HepG2 (cell line): ENCODE data around the gene MYCBPAP. TPM values are rescaled to one million over a fixed set of nuclear protein-coding genes. Genes with fewer than 3 reads are reported as not detected.

ENCODE experiments used
- ARID3A ChIP-seq: IDR thresholded peaks from 2 replicates; pipeline ENCODE4 v1.6.1; 2012; ENCODE audit warnings: low read depth, low read length, improper control_type of control experiment
- CERS6 ChIP-seq: sonication (generic); formaldehyde crosslinking; IDR thresholded peaks from 2 replicates; pipeline ENCODE4 v1.5.0; 2020; ENCODE audit warnings: missing genetic modification reagents
- GMEB2 ChIP-seq: IDR thresholded peaks from 2 replicates; pipeline ENCODE4 v1.6.1; 2016; ENCODE audit warnings: missing biosample characterization, missing genetic modification reagents, low read depth
- HBP1 ChIP-seq: IDR thresholded peaks from 2 replicates; pipeline ENCODE4 v1.6.1; 2016; ENCODE audit warnings: low read depth, control low read depth
- NONO ChIP-seq, 2 experiments: fragments of 450-650 bp in 1 of 2; sonication (generic) in 1 of 2; formaldehyde crosslinking in 1 of 2; IDR thresholded peaks in 1 of 2; conservative IDR thresholded peaks in 1 of 2; 2 replicates each; pipeline versions ENCODE4 v1.6.1 to v1.8.0; 2017 to 2022; ENCODE audit warnings: mild to moderate bottlenecking in 1 of 2, missing genetic modification reagents in 1 of 2, moderate library complexity in 1 of 2
- SNRNP70 ChIP-seq: fragments of 200-400 bp; formaldehyde crosslinking; IDR thresholded peaks from 2 replicates; pipeline ENCODE4 v1.6.1; 2017; ENCODE audit warnings: mild to moderate bottlenecking, low read depth, low read length, moderate library complexity
- SP2 ChIP-seq: sonication (generic); formaldehyde crosslinking; IDR thresholded peaks from 2 replicates; pipeline ENCODE4 v1.5.1; 2020; ENCODE audit warnings: mild to moderate bottlenecking, missing genetic modification reagents
- TBX2 ChIP-seq: sonication (generic); formaldehyde crosslinking; IDR thresholded peaks from 2 replicates; pipeline ENCODE4 v1.5.0; 2020; ENCODE audit warnings: missing genetic modification reagents, mild to moderate bottlenecking, borderline replicate concordance
- YY1 ChIP-seq: IDR thresholded peaks from 2 replicates; pipeline ENCODE4 v1.6.1; 2011; ENCODE audit warnings: low read length, low read depth, moderate library complexity, mild to moderate bottlenecking; ENCODE audit not compliant: insufficient read depth, insufficient replicate concordance
- ZNF430 ChIP-seq: sonication (generic); formaldehyde crosslinking; IDR thresholded peaks from 2 replicates; pipeline ENCODE4 v1.9.0; 2021; ENCODE audit warnings: mild to moderate bottlenecking, missing genetic modification reagents
- polyA plus RNA-seq, 8 experiments: library from polyadenylated mRNA; depleted of rRNA in 3 of 8; stranded (reverse) in 7 of 8; unstranded in 1 of 8; fragments of >200 nt; fragmentation: Illumina TruSeq in 4 of 8; extraction: Trizol in 4 of 8; gene quantifications; 2 replicates each; pipeline versions ENCODE4 v1.2.1 to v1.2.3, GENCODE V29; 2011 to 2016; ENCODE audit warnings: low read depth in 4 of 8, missing spikeins in 1 of 8, mixed read lengths in 1 of 8; ENCODE audit not compliant: insufficient read depth in 1 of 8
- total RNA-seq, 5 experiments: library from RNA; depleted of rRNA; stranded (reverse); fragments of >200 nt; fragmentation: Illumina TruSeq; extraction: Trizol; gene quantifications; 2 replicates each; pipeline ENCODE4 v1.2.3, GENCODE V29; 2016; ENCODE audit warnings: low read depth in 1 of 5
- TF ChIP-seq, protein P1 (sequence below): sonication (generic); formaldehyde crosslinking; IDR thresholded peaks from 2 replicates; pipeline ENCODE4 v1.5.1; 2020; ENCODE audit warnings: mild to moderate bottlenecking, missing genetic modification reagents, borderline replicate concordance
- TF ChIP-seq, protein P2 (sequence below): IDR thresholded peaks from 2 replicates; pipeline ENCODE4 v1.6.1; 2016; ENCODE audit warnings: mild to moderate bottlenecking

The MYCBPAP gene
- total and polyA plus RNA-seq, 2 of the 13 experiments (the other 11 are each of a cell fraction or from before 2014, with no cell fraction given) = 0.22 to 0.24 TPM

GRCh38 chr17:50478391-50479381 is 29.6 kb upstream of the MYCBPAP start, which contains the start of gene RSAD1 (continued):
- TF ChIP-seq ARID3A (peak; percentile 52), HBP1 (peak; percentile 90), SP2 (CRISPR knock-in tag) (peak; percentile 31; the same call in 1 of the 2 replicates), NONO (IDR thresholded peaks at IDR 0.05) (no peak), NONO (CRISPR knock-in tag; conservative IDR thresholded peaks at IDR 0.05) (peak; percentile 94), SNRNP70 (no peak), YY1 (peak; percentile 96), ZNF430 (peak; percentile 74; the same call in 1 of the 2 replicates), GMEB2 (peak; percentile 85), CERS6 (CRISPR knock-in tag) (no peak), TBX2 (CRISPR knock-in tag) (peak; percentile 82; the same call in 1 of the 2 replicates)
- TF ChIP-seq, protein P1, sequence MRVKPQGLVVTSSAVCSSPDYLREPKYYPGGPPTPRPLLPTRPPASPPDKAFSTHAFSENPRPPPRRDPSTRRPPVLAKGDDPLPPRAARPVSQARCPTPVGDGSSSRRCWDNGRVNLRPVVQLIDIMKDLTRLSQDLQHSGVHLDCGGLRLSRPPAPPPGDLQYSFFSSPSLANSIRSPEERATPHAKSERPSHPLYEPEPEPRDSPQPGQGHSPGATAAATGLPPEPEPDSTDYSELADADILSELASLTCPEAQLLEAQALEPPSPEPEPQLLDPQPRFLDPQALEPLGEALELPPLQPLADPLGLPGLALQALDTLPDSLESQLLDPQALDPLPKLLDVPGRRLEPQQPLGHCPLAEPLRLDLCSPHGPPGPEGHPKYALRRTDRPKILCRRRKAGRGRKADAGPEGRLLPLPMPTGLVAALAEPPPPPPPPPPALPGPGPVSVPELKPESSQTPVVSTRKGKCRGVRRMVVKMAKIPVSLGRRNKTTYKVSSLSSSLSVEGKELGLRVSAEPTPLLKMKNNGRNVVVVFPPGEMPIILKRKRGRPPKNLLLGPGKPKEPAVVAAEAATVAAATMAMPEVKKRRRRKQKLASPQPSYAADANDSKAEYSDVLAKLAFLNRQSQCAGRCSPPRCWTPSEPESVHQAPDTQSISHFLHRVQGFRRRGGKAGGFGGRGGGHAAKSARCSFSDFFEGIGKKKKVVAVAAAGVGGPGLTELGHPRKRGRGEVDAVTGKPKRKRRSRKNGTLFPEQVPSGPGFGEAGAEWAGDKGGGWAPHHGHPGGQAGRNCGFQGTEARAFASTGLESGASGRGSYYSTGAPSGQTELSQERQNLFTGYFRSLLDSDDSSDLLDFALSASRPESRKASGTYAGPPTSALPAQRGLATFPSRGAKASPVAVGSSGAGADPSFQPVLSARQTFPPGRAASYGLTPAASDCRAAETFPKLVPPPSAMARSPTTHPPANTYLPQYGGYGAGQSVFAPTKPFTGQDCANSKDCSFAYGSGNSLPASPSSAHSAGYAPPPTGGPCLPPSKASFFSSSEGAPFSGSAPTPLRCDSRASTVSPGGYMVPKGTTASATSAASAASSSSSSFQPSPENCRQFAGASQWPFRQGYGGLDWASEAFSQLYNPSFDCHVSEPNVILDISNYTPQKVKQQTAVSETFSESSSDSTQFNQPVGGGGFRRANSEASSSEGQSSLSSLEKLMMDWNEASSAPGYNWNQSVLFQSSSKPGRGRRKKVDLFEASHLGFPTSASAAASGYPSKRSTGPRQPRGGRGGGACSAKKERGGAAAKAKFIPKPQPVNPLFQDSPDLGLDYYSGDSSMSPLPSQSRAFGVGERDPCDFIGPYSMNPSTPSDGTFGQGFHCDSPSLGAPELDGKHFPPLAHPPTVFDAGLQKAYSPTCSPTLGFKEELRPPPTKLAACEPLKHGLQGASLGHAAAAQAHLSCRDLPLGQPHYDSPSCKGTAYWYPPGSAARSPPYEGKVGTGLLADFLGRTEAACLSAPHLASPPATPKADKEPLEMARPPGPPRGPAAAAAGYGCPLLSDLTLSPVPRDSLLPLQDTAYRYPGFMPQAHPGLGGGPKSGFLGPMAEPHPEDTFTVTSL (CRISPR knock-in tag) = peak; percentile 66; the same call in 1 of the 2 replicates
- TF ChIP-seq, protein P2, sequence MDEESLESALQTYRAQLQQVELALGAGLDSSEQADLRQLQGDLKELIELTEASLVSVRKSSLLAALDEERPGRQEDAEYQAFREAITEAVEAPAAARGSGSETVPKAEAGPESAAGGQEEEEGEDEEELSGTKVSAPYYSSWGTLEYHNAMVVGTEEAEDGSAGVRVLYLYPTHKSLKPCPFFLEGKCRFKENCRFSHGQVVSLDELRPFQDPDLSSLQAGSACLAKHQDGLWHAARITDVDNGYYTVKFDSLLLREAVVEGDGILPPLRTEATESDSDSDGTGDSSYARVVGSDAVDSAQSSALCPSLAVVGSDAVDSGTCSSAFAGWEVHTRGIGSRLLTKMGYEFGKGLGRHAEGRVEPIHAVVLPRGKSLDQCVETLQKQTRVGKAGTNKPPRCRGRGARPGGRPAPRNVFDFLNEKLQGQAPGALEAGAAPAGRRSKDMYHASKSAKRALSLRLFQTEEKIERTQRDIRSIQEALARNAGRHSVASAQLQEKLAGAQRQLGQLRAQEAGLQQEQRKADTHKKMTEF = peak; percentile 92; the same call in 1 of the 2 replicates
